HG02973 (cell line): ENCODE measurements around the gene LRCH1.
"Not testable (repeated sequence)": the region's sequence is repeated elsewhere in the genome, so short reads cannot be mapped to it uniquely, and the experiment has no call there.

ENCODE experiments used
- ATAC-seq: cut with Tn5 transposase; IDR thresholded peaks from one replicate; pipeline ENCODE4 v1.9.1; 2021; ENCODE audit warnings: moderate library complexity; ENCODE audit not compliant: unreplicated experiment

The LRCH1 gene

DNA sequence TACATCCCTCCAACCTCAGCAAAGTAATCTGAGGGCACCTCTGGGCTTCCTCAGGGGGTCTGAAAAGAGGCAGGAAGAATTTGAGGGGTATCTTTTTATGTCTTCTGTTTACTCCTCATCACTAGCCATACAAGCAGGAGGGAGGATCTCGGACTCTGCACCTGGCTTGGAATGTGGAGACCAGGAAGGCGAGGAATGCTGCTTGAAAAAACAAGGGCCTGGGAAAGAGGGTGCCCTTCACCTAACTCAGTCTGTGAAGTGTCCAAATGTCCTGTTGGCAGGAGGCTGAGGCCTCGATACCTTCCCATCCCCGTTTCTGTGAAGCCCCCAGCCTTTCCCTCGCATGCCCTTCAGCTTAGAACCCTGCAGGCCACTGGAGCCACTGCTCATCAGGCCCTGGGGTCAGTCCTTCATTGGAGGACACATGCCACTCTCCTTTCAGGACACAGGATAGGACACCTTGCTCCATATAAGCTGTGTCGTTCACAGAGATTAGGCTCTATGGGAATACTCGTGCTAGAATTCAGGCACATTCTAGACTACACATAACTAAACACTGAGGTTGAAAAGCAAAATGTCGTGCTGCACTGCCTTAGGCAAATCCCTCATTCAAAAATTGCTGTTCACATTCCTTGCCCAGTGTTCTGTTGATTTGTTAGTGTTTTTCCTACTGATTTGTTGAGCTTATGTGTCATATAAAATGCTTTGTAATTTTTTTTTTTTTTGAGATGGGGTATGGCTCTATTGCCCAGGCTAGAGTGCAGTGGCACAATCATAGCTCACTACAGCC, 194.3 kb downstream of the LRCH1 start:
- ATAC-seq, result no peak

DNA sequence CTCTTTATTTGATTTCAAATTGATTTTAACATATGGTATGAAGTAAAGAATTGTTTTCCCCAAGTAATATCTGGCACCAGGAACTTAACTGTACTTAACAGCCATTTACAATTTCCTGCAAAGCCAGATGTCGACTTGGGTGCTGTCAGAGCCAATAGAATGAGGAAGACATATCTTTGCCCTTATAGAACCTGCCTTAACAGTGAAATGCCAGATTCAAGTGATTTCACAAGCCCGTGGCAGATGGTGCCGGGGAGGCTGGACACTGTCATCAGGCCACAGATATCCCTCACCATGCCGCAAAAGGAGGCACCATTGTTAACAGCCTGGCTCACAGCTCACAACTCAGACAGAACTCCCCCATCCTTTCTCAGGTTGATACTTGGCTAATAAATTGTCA, 195.3 kb downstream of the LRCH1 start:
- ATAC-seq, result no peak

DNA sequence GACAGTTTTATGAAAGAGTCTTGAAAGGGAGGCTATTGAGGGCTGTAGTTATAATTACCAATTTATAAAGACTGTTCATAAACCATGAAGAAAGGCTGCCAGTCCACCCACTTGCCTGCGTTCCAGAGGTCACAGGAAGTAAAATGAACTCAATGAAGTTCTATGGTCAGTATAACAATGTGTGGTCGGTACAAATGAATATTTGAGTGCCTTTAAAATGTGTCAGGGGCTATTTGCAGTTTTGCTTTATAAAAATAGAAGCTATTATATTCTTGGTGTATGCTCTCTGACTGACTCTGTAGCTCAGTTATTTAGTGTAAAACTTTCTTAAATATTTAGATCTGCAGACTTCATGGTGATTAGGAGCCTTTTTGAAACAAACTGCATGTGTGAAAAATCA, 197.0 kb downstream of the LRCH1 start:
- no peak for ATAC-seq

DNA sequence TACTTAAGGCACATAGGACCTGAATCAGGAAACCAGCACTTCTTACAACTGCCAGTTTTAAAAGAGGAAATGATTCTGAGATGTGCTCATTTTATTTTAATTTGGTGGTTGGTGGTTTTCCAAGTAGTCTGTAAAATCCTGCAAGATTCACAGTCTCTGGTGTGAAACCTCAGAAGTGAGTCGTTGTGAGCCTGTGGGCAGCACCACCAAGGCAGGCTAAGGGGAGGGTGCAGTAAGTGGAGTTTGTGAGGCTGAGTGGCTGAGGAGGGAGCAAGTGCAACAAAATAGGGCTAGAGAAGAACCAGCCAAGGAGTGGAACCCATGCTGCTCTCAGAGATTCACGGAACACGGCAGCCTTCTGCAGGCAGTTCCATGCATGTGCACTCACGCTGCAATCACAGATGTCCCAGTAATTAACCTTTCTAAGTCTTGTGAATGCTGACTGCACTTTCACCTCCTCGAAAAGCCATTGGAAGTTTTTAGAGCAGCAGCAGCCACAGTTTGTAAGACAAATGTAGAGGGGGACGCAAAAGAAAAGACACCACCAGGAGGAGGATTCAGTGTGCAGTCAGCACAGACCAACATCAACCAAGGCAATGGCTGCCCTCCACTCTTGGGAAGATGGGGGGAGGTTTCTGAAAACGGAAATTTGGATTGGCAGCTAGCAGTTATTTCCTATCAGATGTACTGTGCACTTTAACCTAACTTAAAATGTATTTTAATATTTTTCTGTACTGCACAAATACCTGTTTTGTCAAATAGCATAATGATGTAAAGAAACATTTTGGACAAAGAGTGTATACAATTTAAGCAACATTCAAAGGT, 199.1 kb downstream of the LRCH1 start:
- peak; percentile 80 for ATAC-seq

DNA sequence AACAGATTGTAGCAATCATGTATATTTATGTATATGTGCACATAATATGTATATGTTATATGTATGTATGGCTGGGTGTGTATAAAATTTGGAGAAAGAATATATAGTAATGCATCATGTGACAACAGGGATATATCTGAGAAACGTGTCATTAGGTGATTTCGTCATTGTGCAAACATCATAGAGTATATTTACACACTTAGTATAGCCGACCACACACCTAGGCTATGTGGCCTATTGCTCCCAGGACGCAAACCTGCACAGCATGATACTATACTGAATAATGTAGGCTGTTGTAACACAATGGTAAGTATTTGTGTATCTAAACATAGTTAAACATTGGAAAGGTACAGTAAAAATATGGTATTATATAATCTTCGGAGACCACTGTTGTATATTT, 200.2 kb downstream of the LRCH1 start:
- ATAC-seq, result no peak

DNA sequence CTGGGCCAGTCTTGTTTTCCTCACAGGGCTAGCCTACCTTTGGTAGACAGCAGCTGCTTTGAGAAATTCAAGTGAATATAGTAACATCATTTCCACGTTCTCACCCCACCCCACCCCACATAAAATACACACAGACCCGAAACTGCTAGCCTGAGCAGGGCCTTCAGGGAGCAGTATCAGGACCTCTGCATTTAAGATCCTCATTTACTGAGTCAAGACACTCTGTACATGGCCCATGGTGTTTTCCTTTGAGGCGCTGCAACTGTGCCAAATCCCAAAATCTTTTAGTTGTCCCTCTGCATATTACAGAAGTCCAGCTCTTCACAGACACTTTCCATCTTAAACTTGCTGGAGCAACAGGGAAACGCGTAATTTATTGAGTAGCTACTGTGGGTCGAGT, 200.9 kb downstream of the LRCH1 start:
- no peak for ATAC-seq

DNA sequence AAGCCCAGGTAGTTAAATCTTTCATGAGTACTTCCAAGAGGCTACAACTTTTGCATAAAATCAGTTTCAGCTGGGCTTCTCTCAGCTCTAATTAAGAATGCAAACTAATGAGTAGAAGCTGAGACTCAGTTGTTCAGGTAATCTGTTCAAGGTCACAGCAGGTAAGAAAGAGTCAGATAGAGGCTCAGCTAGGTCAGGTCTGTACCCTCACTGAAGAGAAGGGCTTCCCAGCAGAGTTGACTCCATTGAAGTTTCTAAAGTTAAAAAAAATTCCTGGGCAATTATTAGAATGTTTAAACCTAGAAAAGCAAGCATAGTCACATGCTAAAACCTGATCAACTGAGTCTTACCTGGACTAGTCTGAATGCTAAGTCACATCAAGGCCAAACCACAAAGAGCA, 201.8 kb downstream of the LRCH1 start:
- no peak for ATAC-seq

DNA sequence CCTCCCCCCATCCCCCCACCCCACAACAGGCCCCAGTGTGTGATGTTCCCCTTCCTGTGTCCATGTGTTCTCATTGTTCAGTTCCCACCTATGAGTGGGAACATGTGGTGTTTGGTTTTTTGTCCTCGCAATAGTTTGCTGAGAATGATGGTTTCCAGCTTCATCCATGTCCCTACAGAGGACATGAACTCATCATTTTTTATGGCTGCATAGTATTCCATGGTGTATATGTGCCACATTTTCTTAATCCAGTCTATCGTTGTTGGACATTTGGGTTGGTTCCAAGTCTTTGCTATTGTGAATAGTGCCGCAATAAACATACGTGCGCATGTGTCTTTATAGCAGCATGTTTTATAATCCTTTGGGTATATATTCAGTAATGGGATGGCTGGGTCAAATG, 202.5 kb downstream of the LRCH1 start:
- ATAC-seq, result not testable (repeated sequence)

DNA sequence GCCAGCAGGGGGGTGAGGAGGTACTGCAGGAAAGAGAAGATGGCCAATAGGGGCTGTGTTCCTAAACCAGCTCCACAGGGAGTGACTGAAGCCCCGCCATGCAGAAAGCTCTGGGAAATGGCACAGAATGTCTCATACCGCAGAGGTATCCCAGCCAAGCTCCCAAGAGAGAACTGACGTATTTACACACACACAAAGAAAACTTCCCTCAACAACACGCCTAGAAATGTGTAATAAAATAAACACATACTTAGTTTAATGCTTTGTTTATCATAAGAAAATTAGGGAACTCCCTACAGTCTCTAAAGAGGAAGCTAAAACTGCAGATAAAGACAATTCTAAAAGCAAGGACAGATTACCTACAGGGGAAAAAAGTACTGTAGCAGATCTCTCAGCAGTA, 204.0 kb downstream of the LRCH1 start:
- ATAC-seq, result no peak

DNA sequence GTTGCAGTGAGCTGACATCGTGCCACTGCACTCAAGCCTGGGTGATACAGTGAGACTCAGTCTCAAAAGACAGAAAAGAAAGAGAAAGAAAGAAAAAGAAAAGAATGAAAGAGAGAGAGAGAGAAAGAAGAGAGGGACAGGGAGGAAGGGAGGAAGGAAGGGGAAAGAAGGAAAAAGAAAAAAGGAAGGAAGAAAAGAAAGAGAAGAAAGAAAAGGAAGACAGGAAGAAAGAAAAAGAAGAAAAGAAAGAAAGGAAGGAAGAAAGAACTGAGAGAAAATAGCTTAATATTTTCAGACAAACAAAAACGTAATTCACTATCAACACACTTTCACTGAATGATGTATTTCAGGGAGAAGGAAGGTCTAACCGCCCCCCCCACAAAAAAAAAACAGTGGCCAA, 204.7 kb downstream of the LRCH1 start:
- ATAC-seq, result no peak

DNA sequence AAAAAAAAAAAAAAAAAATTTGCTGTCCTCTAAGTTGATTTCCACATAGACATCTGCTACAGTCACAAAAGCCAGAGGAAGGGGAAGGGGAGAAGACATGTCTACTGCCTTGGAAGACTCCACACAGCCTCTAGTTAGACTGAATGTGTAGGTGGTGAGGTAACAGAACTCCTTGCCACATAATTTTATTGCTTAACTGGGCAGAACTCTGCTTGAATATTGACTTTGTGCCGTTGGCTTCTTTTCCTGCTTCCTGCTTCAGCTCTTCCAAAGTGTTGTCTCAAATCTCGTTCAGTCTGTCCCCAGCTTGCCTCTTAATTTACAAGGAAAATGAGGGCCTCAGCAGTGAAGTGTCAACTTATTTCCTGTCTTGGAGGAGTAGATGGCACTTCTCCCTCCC, 206.9 kb downstream of the LRCH1 start:
- ATAC-seq, result no peak

DNA sequence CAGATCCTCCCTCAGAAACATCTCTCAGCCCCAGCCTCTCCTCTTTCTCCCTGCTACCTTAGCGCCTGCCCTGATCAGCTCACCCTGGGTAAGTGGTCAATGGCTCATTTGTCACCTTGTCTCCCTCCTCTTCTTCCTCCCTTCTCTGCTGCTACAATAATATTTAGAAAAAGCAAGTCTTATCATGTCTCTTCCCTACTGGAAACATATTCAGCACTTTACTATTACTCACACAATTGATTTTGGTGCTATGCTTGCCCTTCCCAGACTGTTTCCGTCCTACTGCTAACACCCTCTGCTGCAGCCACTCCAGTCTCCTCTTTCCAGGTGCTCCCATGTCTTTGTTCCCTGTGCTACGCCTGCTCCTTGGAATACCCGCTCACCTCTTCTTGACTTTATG, 208.2 kb downstream of the LRCH1 start:
- no peak for ATAC-seq

DNA sequence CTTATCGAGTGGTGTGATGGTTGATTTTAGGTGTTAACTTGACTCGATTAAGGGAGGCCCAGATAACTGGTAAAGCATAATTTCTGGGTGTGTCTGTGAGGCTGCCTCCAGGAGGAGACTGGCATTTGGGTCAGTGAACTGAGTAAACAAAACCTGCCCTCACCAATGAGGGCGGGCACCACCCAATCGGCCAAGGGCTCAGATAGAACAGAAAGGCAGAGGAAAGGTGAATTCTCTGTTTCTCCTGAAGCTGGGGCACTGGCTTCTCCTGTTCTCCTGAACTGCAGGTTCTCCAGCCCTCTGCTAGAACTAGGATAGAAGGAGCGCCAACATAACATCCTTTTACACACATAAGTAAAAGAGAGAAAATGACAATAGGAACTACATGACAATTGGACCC, 208.9 kb downstream of the LRCH1 start:
- no peak for ATAC-seq

DNA sequence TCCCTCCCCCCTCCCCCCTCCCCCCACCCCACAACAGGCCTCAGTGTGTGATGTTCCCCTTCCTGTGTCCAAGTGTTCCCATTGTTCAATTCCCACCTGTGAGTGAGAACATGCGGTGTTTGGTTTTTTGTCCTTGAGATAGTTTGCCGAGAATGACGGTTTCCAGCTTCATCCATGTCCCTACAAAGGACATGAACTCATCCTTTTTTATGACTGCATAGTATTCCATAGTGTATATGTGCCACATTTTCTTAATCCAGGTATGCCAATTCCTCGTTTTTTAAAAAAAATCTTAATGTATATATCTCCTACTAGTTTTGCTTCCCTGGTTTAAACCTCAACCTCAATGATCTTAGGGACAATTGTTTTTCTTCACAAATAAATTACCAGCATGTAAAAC, 217.0 kb downstream of the LRCH1 start:
- ATAC-seq, result not testable (repeated sequence)

DNA sequence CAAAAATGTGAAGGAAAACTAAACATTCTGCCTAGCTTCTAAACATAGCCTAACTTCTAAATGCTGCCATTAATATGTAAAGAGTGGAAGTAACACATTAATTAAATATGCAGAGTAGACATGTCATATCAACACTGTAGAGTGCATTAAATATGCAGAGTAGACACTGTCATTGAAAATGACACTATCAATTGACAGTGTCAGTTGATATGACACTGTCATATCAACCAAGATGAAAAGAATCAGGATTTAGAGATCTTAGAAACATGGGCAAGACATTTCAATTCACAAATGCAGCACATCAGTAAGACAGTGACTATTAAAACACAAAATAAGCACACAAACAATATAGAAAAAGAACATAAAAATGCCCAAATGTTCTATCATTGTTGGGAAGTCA, 218.7 kb downstream of the LRCH1 start:
- ATAC-seq, result no peak

DNA sequence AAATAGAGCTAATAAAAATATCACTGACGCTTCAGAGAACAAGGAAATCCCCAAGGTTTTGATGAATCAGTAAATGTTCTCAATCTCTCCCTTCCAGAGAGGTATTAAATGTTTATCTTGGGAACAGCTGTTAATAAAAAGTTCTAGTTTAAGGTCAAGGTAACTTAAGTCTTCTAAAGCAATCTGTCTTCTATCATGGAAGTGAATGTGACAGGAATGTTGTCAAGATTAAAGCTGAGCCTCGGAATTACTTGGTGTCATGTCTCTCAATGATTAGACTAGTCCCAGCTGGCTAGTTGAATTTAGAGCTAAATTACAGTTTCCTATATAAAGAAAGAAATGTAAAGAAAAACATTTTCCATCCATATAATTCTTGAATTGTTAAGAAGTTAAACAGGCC, 220.6 kb downstream of the LRCH1 start:
- no peak for ATAC-seq

DNA sequence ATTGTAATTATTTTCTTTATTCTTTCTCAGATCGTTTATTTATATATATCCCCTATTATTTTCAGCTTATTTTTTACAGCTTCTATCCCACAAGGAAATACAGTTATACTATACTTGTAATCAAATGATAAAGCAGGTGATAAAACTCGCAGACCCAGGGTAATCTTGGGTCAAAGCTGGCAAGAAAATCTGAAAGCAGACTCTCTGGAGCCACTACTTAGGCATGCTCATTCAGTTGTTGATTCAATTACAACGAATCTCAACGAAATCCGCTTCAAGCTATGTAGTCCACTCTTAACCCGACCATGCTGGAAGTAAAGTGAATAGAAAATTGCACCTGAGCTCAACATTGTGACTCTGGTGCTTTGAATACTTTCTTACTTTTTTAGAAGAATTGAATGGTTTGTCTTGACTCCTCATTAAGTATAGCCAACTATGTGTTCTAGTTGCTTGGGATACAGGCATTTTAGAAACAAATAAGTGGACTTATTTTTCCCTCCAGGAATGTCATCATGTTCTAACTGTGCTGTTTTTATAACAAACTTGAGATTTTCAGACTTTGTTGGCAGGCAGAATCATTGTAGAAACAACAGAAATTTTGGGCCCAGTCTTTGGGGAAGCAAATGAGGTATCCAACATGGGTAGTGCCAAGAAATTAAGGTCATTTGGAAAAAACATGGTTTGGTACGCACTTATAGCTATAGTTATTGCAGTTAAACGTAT, 222.6 kb downstream of the LRCH1 start:
- ATAC-seq, result no peak

DNA sequence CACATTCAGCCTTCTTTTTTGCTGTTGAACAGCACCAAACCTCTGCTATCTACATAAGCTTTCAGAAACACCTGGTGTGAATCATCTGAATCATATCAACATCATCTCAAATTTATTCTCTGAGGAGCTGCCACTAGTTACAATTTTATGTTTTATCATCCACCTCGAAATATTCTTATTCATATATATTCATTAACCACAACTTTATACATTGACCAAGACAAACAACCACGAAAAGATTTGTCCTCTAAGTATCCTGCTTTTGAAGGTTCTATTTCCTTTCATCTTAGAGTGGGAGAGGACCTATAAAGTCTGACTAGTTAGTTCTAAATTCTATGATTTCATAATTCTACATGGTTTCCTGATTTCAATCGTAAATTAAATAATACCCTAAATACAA, 225.1 kb downstream of the LRCH1 start:
- ATAC-seq, result no peak

DNA sequence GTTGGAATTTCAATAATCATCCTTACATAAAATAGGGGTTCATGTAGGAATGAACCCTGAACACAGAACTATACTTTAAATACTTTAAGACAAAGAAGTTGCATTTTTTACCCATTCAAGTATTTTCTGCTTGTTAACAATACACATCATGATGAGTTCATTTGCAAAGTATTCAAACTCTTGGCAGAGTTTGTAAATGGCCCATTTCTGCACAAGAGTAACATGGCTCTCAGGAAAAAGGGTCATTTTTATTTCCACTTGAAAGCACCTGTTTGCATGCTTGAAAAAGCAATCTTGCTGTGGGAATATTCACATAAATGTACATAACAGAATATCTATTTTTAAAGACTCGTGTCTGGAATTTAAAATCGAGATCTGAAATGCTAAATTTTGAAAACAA, 225.9 kb downstream of the LRCH1 start:
- ATAC-seq, result no peak

DNA sequence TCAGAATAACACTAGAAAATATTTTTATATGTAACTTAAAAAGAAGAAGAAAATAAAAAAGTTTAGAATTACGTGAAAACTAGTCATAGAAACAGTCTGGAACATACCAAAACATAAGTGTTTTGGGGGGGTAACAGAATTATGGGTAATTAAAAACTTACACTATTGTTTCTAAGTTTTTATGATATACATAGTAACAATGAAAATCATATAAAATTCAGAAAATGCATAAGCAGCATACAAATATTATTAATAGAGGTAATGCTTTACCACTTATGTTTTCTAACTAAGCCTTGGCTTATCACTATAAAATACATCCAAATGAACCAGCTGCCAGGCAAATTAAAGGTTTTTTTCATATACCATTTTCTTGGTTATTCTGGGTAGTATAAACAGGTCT, 229.1 kb downstream of the LRCH1 start:
- ATAC-seq, result no peak

DNA sequence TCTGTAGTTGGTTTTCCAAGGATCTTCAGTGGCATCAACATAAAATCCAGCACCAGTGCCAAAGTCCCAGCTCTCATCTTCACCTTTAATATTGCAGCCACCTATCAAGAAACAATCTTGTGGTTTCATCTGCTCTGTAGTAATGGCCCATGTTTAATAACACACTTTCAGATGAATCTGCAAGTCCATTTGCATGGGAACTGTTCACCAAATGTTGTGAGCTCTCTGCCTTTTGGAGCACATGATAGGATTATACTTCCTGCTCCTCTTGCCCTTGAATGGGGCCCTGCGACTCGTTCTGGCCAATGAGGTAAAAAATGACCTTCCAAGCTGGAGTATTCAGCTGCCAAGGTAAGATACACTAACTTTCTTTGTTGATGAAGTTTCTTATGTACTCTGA, 229.7 kb downstream of the LRCH1 start:
- no peak for ATAC-seq

DNA sequence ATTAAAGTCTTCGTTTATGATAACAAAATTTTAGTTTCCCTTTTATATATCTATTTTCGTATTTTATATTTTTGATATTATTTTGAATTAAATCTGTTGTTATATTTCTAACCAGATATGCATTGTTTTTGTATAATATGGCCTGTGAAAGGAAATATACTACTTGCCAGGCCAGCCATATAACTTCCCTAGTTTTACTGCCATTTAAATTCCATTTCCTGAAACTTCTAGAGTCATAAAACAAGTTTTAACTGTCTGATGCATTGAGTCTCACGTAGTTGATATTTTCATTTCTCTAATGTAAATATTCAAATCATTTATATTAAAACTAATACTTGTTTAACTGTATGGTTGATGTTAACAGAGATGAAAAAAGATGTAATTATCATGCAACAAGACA, 230.5 kb downstream of the LRCH1 start:
- ATAC-seq, result no peak
